HG03432 (cell line): Measurements from ENCODE around the gene RNF144B.
A peak's percentile ranks its signal among the peaks of the same experiment; 100 is the strongest.

Source experiments
- ATAC-seq: cut with Tn5 transposase; IDR thresholded peaks from one replicate; pipeline ENCODE4 v1.9.1; 2021; ENCODE audit warnings: mild to moderate bottlenecking, moderate library complexity; ENCODE audit not compliant: unreplicated experiment

The RNF144B gene

DNA sequence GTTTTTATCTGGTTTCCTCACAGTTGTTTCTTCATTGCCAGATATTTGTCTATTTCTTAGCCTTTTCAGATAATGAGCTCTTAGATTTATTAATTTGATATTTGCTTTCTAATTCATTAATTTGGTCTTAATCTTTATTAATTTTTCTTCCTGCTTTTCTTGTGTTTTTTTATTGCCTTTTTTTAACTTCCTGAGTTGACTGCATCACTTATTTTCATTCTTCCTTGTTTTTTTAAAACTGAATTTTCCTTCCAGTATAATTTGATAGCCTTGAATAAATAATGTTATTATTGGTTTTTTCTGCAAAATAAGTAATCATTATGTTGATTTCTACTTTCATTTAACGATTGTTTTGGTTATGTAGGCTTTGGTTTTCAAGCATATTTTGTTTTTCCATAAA is 91.5 kb downstream of the RNF144B start:
- no peak for ATAC-seq

GRCh38 chr6:18481870-18482269 is 94.7 kb downstream of the RNF144B start:
- ATAC-seq = no peak

DNA sequence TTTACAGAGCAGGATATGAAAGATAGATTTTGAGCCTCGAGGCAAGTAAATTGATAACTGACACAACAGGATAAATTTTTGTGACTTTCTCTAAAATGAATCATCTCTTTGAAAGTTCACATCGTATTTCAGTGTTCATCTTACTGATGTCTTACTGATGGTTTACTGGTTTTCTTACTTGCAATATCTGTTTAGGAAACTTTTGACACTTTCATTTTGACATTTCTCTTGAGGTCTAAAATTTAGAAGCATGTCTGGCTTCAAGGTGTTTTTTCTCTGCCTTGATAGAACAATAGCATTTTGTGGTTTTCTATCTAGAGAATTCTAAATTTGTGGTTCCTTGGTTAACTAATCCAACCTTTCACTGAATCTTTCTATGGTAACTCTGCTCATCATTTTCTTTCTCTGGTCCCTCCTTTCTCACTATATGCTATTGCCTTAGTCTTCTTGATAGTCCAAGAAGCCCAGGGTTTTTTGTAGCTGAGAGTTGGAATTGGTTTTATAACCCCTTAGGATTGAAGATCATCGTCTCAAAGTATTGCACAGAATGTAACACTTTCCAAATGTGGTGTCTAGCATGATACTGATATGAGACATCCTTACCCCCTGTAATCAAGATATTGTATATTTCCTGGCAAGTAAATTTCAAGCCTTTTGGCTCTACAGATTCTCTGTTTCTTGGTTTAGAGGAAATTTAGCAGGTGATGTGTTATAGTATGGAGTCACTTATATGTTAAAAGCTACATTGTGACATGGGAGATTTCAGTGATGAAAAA is 98.7 kb downstream of the RNF144B start:
- ATAC-seq = peak; percentile 72

DNA sequence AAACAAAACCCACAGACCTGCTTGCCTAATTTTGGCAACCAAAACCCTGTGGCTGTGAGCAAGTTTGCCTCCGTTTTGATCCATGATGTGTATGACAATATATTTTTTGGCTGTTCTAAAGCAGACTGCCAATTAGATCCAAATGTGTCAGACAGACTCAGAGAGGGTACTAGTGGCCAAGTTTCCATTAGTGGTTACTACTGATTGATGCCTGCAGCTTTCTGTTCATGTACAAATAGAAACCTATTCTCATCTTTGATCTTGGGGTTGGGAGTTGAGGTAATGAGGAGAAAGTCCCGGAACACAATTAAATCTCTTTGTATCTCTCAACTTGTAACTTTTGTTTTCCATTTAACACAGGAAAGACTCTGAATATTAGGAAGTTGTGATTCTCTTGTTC is 100.9 kb downstream of the RNF144B start:
- ATAC-seq = no peak

DNA sequence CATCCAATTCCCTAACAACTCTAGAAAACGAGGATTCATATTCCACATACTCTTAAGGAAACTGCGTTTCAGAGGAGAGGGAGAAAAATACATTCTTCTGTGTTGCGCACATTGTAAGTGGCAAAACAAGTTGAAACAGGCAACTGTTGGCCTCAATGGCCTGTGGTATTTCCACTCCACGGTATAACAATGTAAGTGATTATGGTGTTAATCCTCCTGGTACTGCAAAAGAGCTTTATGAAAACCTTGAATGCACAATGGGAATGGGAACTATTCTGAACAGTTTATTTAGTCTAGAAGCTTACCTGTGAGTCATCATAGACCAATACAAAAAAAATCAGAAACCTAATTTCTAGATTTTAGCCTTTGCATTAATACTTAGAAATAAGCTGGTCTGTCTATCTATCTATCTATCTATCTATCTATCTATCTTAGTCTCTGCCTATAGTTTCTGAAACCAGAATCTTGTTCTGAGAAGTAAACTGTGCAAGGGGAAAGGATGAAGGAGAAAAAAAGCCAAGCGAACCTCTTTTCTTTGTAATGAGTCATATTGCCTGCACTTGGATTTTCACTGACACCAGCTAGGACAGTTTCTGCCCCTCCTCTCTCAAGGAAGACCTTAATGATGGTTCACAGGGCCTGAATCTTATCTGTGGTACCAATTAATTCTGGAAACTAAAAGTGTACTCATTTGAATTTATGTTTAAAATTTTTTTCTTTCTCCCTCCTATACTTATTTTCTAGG is 101.5 kb downstream of the RNF144B start:
- ATAC-seq = no peak

DNA sequence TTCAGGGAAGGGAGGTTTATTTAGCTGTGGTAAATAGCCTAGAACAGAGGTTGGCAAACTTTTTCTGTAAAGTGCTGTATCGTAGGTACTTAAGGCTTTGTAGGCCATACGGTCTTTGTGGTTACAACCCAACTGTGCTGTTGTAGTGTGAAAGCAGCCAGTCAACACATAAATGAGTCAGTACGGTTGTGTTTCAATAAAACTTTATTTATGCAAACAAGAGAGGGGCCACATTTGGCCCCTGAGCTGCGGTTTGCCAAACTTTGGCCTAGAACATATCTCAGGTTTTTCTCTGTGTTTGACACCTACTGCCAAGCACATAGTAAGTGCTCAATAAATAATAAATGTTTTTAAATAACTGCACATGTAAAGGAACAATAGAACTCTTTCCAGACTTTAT is 102.2 kb downstream of the RNF144B start:
- ATAC-seq = no peak

DNA sequence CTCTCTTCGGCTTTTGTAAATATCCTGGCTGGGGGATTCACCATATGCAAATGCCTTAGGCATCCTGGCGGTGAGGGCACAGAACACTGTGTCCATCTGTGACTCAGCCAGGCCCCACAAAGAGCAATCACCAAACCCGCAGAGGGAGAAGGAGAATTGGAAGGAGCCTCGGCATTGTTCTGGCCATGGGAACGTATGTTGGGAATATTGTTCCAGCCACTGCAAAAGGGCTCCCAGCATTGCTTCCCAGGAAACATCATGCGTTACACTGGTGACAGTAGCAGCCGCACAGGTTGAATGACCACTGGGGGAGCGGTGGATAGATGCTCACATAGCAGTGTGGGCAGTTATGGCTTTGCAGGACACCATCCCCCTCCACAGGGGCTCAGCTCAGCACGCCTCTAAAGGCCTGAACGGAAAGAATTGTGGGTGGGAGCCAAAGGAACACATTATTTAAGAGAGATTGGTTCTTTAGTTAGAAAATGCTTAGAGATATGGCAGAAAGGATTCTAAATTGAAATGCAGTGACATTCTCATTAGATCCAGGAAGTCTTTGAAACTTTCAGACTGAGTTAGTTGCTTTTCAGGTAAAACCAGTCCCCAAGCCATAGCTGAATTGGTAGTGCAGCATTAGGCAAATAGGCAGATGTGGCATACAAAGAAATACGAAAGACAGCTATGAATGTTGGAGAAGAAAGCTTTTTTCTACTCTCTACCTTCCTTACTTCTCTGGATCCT is 104.3 kb downstream of the RNF144B start:
- no peak for ATAC-seq

- ATAC-seq = no peak
Measured at GRCh38 chr6:18492972-18493371, 105.8 kb downstream of the RNF144B start.

GRCh38 chr6:18493382-18493891 is 106.3 kb downstream of the RNF144B start:
- no peak for ATAC-seq

GRCh38 chr6:18493925-18494324 is 106.8 kb downstream of the RNF144B start:
- no peak for ATAC-seq

GRCh38 chr6:18495236-18495635 is 108.1 kb downstream of the RNF144B start:
- ATAC-seq = no peak

- ATAC-seq = no peak
Measured at GRCh38 chr6:18496462-18496861, 109.3 kb downstream of the RNF144B start.

DNA sequence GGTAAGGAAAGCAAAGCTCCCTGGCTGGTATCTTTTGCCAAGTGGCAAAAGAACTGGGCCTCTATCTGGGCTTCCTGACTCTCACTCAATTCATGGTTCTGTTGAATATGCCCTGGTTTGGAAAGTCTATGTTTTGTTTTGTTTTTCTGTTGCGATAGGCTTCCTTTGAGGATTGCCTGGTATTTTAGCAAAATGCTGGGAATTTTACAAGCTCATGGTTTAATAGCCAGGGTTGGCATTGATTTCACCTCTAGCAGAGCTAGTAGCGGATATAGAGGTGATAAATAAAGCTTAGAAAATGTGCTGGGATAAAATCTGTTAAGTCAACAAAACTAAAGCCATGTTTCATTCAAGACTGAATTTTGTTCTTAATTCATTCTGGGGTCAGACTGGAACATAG is 109.9 kb downstream of the RNF144B start:
- ATAC-seq = no peak

GRCh38 chr6:18498408-18498807 is 111.3 kb downstream of the RNF144B start:
- ATAC-seq = no peak

GRCh38 chr6:18500921-18501662 is 113.9 kb downstream of the RNF144B start:
- no peak for ATAC-seq

DNA sequence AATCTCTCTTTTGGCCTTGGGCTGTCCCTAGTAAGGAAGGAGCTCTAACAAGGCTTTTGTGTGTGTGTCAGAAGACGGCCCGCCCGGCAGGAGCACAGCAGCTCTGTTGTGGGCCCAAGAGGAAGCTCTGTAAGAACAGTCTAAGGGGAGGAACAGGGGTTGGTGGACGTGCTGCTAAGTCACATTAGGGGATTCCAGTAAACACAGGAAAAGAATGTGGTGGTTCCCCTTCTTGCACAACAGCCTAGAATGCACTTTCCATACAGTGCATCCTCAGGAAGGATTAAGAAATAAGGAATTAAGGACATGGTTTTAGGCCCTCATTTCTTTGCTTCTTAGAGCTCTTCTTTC is 114.5 kb downstream of the RNF144B start:
- no peak for ATAC-seq

- no peak for ATAC-seq
Measured at GRCh38 chr6:18503206-18503592, 116.0 kb downstream of the RNF144B start.

DNA sequence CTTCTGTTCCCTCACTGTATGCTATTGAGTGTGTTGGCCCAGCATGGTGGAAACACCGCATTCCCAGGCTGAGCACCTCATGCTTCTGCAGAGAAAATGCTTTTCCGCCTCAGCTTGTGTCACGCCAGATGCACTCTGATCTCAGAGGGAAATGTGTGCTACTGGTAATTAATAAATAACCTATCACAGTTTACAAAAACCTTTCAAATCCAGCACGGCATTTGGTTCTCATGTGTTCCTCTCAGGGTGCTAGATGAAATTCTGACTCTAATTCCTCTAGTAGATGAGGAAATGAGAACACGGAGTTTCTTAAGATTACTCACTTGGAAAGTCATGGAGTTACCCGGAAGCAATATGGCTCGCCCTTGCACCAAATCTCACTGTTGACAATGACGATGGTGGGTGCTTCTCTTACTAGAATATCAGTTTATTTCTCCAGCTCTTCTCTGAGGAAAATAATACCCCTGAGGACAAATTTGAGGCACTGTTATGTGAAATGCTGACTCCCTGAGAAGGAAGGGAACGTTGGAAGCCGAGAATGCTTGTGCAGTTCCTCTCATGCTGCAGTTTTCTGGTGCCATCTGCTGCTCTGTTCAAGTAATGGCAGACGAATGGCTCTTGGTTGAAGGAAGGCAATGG is 116.6 kb downstream of the RNF144B start:
- peak; percentile 77 for ATAC-seq

- no peak for ATAC-seq
Measured at GRCh38 chr6:18504232-18504596, 117.1 kb downstream of the RNF144B start.

GRCh38 chr6:18506382-18507017 is 119.3 kb downstream of the RNF144B start:
- no peak for ATAC-seq
